Muscle of back (tissue), 11 donors: ENCODE measurements around the gene TMEM140. TPM values are rescaled to one million over a fixed set of nuclear protein-coding genes. Genes with fewer than 3 reads are reported as not detected.
"Not testable (repeated sequence)": the region's sequence is repeated elsewhere in the genome, so short reads cannot be mapped to it uniquely, and the experiment has no call there.

Experiments used
- DNase-seq, 3 donors: peaks; one replicate each; pipeline versions ENCODE4 v3.0.0 to v3.0.0-alpha.2; 2013
- polyA plus RNA-seq, 10 donors: library from polyadenylated mRNA; unstranded; fragments of 120-200 nt; gene quantifications; one replicate each; pipeline ENCODE4 v1.2.1, GENCODE V29; 2013; ENCODE audit not compliant: insufficient read length in 10 of 10

The TMEM140 gene
- polyA plus RNA-seq, 10 donors = 8.3 to 12.5 (median 10.3) TPM

- DNase-seq = not testable (repeated sequence)
Measured at GRCh38 chr7:135171581-135172291, 23.9 kb downstream of the TMEM140 start.

- DNase-seq = not testable (repeated sequence)
Measured at GRCh38 chr7:135173916-135174315, 26.0 kb downstream of the TMEM140 start.

GRCh38 chr7:135174941-135175340 is 27.1 kb downstream of the TMEM140 start:
- no peak for DNase-seq

- no peak for DNase-seq
Measured at GRCh38 chr7:135175931-135176330, 28.1 kb downstream of the TMEM140 start.

- DNase-seq = no peak
Measured at GRCh38 chr7:135177028-135177696, 29.3 kb downstream of the TMEM140 start.

- no peak for DNase-seq
Measured at GRCh38 chr7:135178364-135178763, 30.5 kb downstream of the TMEM140 start.

GRCh38 chr7:135179321-135179925 is 31.6 kb downstream of the TMEM140 start:
- DNase-seq = no peak

- no peak for DNase-seq
Measured at GRCh38 chr7:135180122-135180521, 32.2 kb downstream of the TMEM140 start.

GRCh38 chr7:135181261-135181928 is 33.5 kb downstream of the TMEM140 start:
- no peak for DNase-seq

- DNase-seq = no peak
Measured at GRCh38 chr7:135181929-135182678, 34.2 kb downstream of the TMEM140 start.

- no peak for DNase-seq
Measured at GRCh38 chr7:135183478-135183877, 35.6 kb downstream of the TMEM140 start.

- DNase-seq = no peak
Measured at GRCh38 chr7:135184254-135184841, 36.5 kb downstream of the TMEM140 start.

GRCh38 chr7:135185471-135186260 is 37.8 kb downstream of the TMEM140 start:
- DNase-seq = no peak

GRCh38 chr7:135186261-135186540 is 38.3 kb downstream of the TMEM140 start:
- no peak for DNase-seq

GRCh38 chr7:135186841-135187253 is 39.0 kb downstream of the TMEM140 start:
- no peak for DNase-seq

- DNase-seq = no peak
Measured at GRCh38 chr7:135188298-135188984, 40.6 kb downstream of the TMEM140 start.

GRCh38 chr7:135189221-135189662 is 41.4 kb downstream of the TMEM140 start:
- DNase-seq = no peak

- no peak for DNase-seq
Measured at GRCh38 chr7:135189961-135190360, 42.1 kb downstream of the TMEM140 start.

GRCh38 chr7:135190703-135191102 is 42.8 kb downstream of the TMEM140 start:
- DNase-seq = no peak
